ENCODE data around the gene RABEP2. TPM values are rescaled to one million over a fixed set of nuclear protein-coding genes. Genes with fewer than 3 reads are reported as not detected.

RABEP2 gene
- total RNA-seq, 2 experiments from 2014 or later, result 84.8 to 87.2 TPM

DNA sequence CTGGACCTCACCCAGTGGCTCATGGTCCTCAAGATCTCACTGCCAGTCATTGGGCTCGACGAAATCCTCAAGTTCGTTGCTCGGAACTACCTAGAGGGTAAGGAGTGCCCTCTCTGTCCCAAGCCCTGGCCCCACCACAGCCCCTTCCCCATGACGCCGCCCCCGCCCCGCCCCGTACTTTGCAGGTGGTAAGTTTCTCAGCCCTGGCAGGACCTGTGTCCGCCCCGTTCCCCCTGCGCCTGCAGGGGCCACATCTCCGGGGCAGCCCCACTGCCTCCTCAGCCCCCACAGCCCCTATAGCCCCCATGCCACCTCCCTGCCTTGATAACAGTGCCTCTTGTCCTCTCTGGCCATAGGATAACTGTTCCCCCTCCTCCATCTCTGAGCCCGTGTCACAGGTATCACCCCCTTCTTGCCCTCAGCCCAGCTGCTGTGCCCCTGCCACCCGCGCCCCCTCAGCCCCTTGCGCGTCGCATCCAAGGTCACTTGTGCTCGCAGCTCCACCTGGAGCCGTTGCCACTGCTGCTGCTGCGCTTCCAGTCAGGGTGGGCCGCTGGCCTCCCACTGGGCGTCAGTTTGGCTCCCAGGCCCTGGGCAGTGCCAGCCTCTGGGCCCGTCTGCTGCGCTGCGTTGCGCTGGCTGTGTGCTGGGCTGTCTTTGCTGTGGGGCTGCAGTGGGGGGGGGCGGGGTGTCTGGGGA, 21.5 kb downstream of the RABEP2 start:
- H4K20me1 ChIP-seq (ENCODE audit: insufficient read depth, low read length), result no peaks in the 10 kb centered on the region
- no peaks in the 10 kb centered on the region for H3K9me3 ChIP-seq (ENCODE audit: low read length)
- intact Hi-C loops (cut with micrococcal nuclease; ENCODE audit: unreplicated experiment), result no loop called here
- no peak for DNase-seq (ENCODE audit: low spot score)
- no peaks in the 10 kb centered on the region for H3K4me1 ChIP-seq (ENCODE audit: insufficient read depth, low read length, poor library complexity, severe bottlenecking)
- H3K9me2 ChIP-seq (ENCODE audit: insufficient read depth, low read length), result no peaks in the 10 kb centered on the region
- BruUV-seq (replicated peaks), result no TSS peak
- no peak overlapping the region for H3K27ac ChIP-seq (ENCODE audit: low read depth, low read length, poor library complexity, severe bottlenecking)
- H2AFZ ChIP-seq (ENCODE audit: low read length), result no peak overlapping the region
- H3K4me3 ChIP-seq (ENCODE audit: low read depth, low read length, poor library complexity, severe bottlenecking), result no peak overlapping the region
- TF ChIP-seq EZH2phosphoT487 (IDR thresholded peaks at IDR 0.05; ENCODE audit: borderline replicate concordance, low read depth, low read length), result no peak
- TF ChIP-seq, protein P1, sequence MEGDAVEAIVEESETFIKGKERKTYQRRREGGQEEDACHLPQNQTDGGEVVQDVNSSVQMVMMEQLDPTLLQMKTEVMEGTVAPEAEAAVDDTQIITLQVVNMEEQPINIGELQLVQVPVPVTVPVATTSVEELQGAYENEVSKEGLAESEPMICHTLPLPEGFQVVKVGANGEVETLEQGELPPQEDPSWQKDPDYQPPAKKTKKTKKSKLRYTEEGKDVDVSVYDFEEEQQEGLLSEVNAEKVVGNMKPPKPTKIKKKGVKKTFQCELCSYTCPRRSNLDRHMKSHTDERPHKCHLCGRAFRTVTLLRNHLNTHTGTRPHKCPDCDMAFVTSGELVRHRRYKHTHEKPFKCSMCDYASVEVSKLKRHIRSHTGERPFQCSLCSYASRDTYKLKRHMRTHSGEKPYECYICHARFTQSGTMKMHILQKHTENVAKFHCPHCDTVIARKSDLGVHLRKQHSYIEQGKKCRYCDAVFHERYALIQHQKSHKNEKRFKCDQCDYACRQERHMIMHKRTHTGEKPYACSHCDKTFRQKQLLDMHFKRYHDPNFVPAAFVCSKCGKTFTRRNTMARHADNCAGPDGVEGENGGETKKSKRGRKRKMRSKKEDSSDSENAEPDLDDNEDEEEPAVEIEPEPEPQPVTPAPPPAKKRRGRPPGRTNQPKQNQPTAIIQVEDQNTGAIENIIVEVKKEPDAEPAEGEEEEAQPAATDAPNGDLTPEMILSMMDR (conservative IDR thresholded peaks at IDR 0.05; ENCODE audit: low read length), result no peak
- CTCF ChIA-PET (ENCODE audit: unreplicated experiment), result no interaction called here
- H3K79me2 ChIP-seq (ENCODE audit: insufficient read depth, low read depth, low read length), result no peaks in the 10 kb centered on the region
- POLR2A ChIA-PET, result no interaction called here
- H3K36me3 ChIP-seq (ENCODE audit: insufficient read depth, low read length), result peaks cover 63% of the 10 kb centered on the region
- no peak overlapping the region for H3K4me2 ChIP-seq (ENCODE audit: low read length)

DNA sequence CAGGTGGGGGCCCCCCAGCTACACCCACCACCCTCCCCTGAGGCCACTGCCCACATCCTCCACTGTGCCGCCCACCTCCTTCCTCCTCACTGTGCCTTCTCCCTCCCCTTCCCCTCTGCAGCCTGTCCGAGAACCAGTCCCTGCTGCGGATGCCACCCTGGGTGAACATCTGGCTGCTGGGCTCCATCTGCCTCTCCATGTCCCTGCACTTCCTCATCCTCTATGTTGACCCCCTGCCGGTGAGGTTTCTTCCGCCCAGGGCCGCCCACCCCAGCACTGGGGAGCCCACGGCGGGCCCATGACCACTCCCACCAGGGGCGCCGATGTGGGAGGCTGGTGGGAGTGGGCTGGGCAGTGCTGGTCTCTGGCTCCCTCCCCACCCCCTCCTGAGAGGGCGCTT, 22.1 kb downstream of the RABEP2 start:
- H3K4me2 ChIP-seq (ENCODE audit: low read length), result no peak overlapping the region
- H3K27ac ChIP-seq (ENCODE audit: low read depth, low read length, poor library complexity, severe bottlenecking), result no peak overlapping the region
- no peaks in the 10 kb centered on the region for H4K20me1 ChIP-seq (ENCODE audit: insufficient read depth, low read length)
- H3K4me3 ChIP-seq (ENCODE audit: low read depth, low read length, poor library complexity, severe bottlenecking), result no peak overlapping the region
- H2AFZ ChIP-seq (ENCODE audit: low read length), result no peak overlapping the region
- ChIA-PET CTCF (ENCODE audit: unreplicated experiment) (no interaction called here), POLR2A (no interaction called here)
- intact Hi-C loops (cut with micrococcal nuclease; ENCODE audit: unreplicated experiment), result no loop called here
- no peaks in the 10 kb centered on the region for H3K9me3 ChIP-seq (ENCODE audit: low read length)
- H3K36me3 ChIP-seq (ENCODE audit: insufficient read depth, low read length), result peaks cover 61% of the 10 kb centered on the region
- DNase-seq (ENCODE audit: low spot score), result no peak
- TF ChIP-seq EZH2phosphoT487 (IDR thresholded peaks at IDR 0.05; ENCODE audit: borderline replicate concordance, low read depth, low read length), result no peak
- TF ChIP-seq, protein P1 (conservative IDR thresholded peaks at IDR 0.05; ENCODE audit: low read length), result no peak
- no peaks in the 10 kb centered on the region for H3K79me2 ChIP-seq (ENCODE audit: insufficient read depth, low read depth, low read length)
- no peaks in the 10 kb centered on the region for H3K4me1 ChIP-seq (ENCODE audit: insufficient read depth, low read length, poor library complexity, severe bottlenecking)
- BruUV-seq (replicated peaks), result no TSS peak
- no peaks in the 10 kb centered on the region for H3K9me2 ChIP-seq (ENCODE audit: insufficient read depth, low read length)

DNA sequence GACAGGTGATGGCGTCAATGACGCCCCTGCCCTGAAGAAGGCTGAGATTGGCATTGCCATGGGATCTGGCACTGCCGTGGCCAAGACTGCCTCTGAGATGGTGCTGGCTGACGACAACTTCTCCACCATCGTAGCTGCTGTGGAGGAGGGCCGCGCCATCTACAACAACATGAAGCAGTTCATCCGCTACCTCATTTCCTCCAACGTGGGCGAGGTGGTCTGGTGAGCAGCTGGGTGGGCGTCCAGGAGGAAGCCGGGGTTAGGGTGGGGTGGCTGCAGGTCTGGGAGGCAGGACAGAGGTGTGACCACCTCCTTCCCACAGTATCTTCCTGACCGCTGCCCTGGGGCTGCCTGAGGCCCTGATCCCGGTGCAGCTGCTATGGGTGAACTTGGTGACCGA, 23.2 kb downstream of the RABEP2 start:
- ChIA-PET CTCF (ENCODE audit: unreplicated experiment) (no interaction called here), POLR2A (no interaction called here)
- Histone ChIP-seq H3K79me2 (ENCODE audit: insufficient read depth, low read depth, low read length) (no peaks in the 10 kb centered on the region), H3K36me3 (ENCODE audit: insufficient read depth, low read length) (peaks cover 58% of the 10 kb centered on the region), H2AFZ (ENCODE audit: low read length) (no peak overlapping the region), H3K4me3 (ENCODE audit: low read depth, low read length, poor library complexity, severe bottlenecking) (no peak overlapping the region), H3K9me2 (ENCODE audit: insufficient read depth, low read length) (no peaks in the 10 kb centered on the region), H3K4me1 (ENCODE audit: insufficient read depth, low read length, poor library complexity, severe bottlenecking) (no peaks in the 10 kb centered on the region), H3K9me3 (ENCODE audit: low read length) (no peaks in the 10 kb centered on the region), H3K4me2 (ENCODE audit: low read length) (no peak overlapping the region), H4K20me1 (ENCODE audit: insufficient read depth, low read length) (no peaks in the 10 kb centered on the region), H3K27ac (ENCODE audit: low read depth, low read length, poor library complexity, severe bottlenecking) (no peak overlapping the region)
- no peak for DNase-seq (ENCODE audit: low spot score)
- no TSS peak for BruUV-seq (replicated peaks)
- intact Hi-C loops (cut with micrococcal nuclease; ENCODE audit: unreplicated experiment), result no loop called here
- TF ChIP-seq, protein P1 (conservative IDR thresholded peaks at IDR 0.05; ENCODE audit: low read length), result no peak
- no peak for TF ChIP-seq EZH2phosphoT487 (IDR thresholded peaks at IDR 0.05; ENCODE audit: borderline replicate concordance, low read depth, low read length)

Measured in OCI-LY7 (cell line).